Tibial nerve (tissue), 4 donors: ENCODE results near the gene APOE.
"Not testable (repeated sequence)": the region's sequence is repeated elsewhere in the genome, so short reads cannot be mapped to it uniquely, and the experiment has no call there.

Source experiments
- EP300 ChIP-seq, 2 donors: sonication (generic); formaldehyde crosslinking; IDR thresholded peaks; one replicate each; pipeline ENCODE4 v1.6.1; 2017; ENCODE audit warnings: antibody characterized with exemption in 2 of 2, mild to moderate bottlenecking in 1 of 2
- POLR2A ChIP-seq, 2 donors: fragments of 450-650 bp; IDR thresholded peaks; one replicate each; pipeline ENCODE4 v1.6.1; 2017; ENCODE audit warnings: antibody characterized with exemption in 2 of 2, mild to moderate bottlenecking in 2 of 2, moderate library complexity in 2 of 2
- TF ChIP-seq, protein P1 (sequence below), 5 experiments: fragments of 200-600 bp in 3 of 5; fragments of 450-650 bp in 2 of 5; sonication (generic) in 3 of 5; IDR thresholded peaks; one replicate each; pipeline ENCODE4 v1.5.1; 2016 to 2019; ENCODE audit warnings: antibody characterized with exemption in 5 of 5, mild to moderate bottlenecking in 3 of 5, moderate library complexity in 2 of 5

DNA sequence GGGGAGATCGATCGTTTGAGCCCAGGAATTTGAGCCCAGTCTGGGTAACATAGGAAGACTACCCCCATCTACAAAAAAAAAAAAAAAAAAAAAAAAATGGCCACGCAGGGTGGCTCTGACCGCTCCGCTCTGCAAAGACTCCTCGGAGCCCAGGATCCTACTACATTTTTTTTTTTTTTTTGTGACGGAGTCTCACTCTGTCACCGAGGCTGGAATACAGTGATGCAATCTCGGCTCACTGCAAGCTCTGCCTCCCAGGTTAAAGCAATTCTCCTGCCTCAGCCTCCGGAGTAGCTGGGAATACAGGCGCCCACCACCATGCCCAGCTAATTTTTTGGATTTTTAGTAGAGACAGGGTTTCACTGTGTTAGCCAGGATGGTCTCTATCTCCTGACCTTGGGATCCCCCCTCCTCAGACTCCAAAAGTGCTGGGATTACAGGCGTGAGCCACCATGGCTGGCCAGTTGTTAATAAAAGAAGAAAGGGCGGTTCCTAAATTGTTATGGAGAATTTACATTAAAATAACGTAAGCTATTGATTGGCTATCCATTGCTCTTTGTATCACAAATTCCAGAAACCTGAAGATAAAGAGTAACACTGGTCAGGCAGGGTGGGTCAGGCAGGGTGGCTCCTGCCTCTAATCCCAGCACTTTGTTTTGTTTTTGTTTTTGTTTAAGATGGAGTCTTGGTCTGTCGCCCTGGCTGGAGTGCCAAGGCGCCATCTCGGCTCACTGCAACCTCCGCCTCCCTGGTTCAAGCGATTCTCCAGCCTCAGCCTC lies 22.8 kb upstream of the APOE start:
- TF ChIP-seq EP300, POLR2A (IDR thresholded peaks at IDR 0.05): not testable (repeated sequence)
- TF ChIP-seq, protein P1, sequence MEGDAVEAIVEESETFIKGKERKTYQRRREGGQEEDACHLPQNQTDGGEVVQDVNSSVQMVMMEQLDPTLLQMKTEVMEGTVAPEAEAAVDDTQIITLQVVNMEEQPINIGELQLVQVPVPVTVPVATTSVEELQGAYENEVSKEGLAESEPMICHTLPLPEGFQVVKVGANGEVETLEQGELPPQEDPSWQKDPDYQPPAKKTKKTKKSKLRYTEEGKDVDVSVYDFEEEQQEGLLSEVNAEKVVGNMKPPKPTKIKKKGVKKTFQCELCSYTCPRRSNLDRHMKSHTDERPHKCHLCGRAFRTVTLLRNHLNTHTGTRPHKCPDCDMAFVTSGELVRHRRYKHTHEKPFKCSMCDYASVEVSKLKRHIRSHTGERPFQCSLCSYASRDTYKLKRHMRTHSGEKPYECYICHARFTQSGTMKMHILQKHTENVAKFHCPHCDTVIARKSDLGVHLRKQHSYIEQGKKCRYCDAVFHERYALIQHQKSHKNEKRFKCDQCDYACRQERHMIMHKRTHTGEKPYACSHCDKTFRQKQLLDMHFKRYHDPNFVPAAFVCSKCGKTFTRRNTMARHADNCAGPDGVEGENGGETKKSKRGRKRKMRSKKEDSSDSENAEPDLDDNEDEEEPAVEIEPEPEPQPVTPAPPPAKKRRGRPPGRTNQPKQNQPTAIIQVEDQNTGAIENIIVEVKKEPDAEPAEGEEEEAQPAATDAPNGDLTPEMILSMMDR (IDR thresholded peaks at IDR 0.05), result not testable (repeated sequence)
